K562 (cell line): Measurements from ENCODE around the gene PLEKHA7. TPM values are rescaled to one million over a fixed set of nuclear protein-coding genes. Genes with fewer than 3 reads are reported as not detected.

Source experiments
- ATAC-seq: fragments of 200-7000 bp; cut with Tn5 transposase; 3 replicates; pipeline ENCODE4 v1.9.1; 2020; ENCODE audit warnings: moderate library complexity
- BruUV-seq: library from RNA; stranded (reverse); fragments of 400-500 nt; replicated peaks from 2 replicates; lab custom pipeline; 2021; lab: Mats Ljungman, UMichigan
- CTCF ChIA-PET: fragments of 300-600 bp; formaldehyde crosslinking; extraction: SDS; loops from one replicate; lab custom pipeline; 2021; ENCODE audit warnings: low intra/inter-chr PET ratio; lab: Yijun Ruan, JAX
- POLR2A ChIA-PET: fragments of 300-600, 350-650 bp; sonication (Branson Sonifier 250); formaldehyde crosslinking; extraction: SDS; loops from one replicate; lab custom pipeline; 2021; ENCODE audit warnings: antibody characterized with exemption, inconsistent platforms; lab: Yijun Ruan, JAX
- DNase-seq, 4 experiments: peaks; one replicate each; pipeline versions ENCODE4 v3.0.0 to v3.0.0-alpha.2; 2011 to 2018; ENCODE audit warnings: low spot score in 3 of 4, mixed read lengths in 3 of 4; ENCODE audit errors: extremely low read depth in 1 of 4
- FAIRE-seq: peaks from 2 replicates; lab custom pipeline; 2011; peaks lifted over from hg19 to GRCh38; lab: Jason Lieb, UNC
- H2AFZ ChIP-seq: 2 replicates; pipeline ENCODE4 v1.6.0; 2011; ENCODE audit warnings: low read depth, low read length, control low read depth, inconsistent platforms
- H3K27ac ChIP-seq: fragments of 200-600 bp; 3 replicates; pipeline ENCODE4 v1.8.0; 2011; ENCODE audit warnings: low read depth, mild to moderate bottlenecking, control low read depth, inconsistent platforms, low read length, moderate library complexity, mixed read lengths; ENCODE audit errors: extremely low read depth
- H3K27me3 ChIP-seq, 2 experiments: fragments of 300-600 bp in 1 of 2; 2 replicates in 1 of 2; 3 replicates in 1 of 2; pipeline versions ENCODE4 v1.6.0 to v1.8.0; 2011; ENCODE audit warnings: inconsistent platforms in 2 of 2, low read length in 2 of 2, mild to moderate bottlenecking in 1 of 2, mixed read lengths in 1 of 2, moderate library complexity in 1 of 2; ENCODE audit not compliant: control insufficient read depth in 2 of 2, insufficient read depth in 2 of 2
- H3K36me3 ChIP-seq: fragments of 300-600 bp; 3 replicates; pipeline ENCODE4 v1.8.0; 2011; ENCODE audit warnings: mild to moderate bottlenecking, low read length, inconsistent platforms; ENCODE audit not compliant: control insufficient read depth, insufficient read depth
- H3K4me1 ChIP-seq, 2 experiments: fragments of 200-600 bp in 1 of 2; replicated peaks in 1 of 2; 2 replicates in 1 of 2; 3 replicates in 1 of 2; pipeline versions ENCODE4 v1.5.1 to v1.8.0; 2011; ENCODE audit warnings: inconsistent platforms in 2 of 2, low read length in 2 of 2, mild to moderate bottlenecking in 1 of 2, mixed read lengths in 1 of 2, moderate library complexity in 1 of 2; ENCODE audit not compliant: control insufficient read depth in 2 of 2, insufficient read depth in 2 of 2
- H3K4me2 ChIP-seq: 2 replicates; pipeline ENCODE4 v1.6.1; 2011; ENCODE audit warnings: low read length, control low read depth, inconsistent platforms, mixed read lengths; ENCODE audit not compliant: insufficient read depth
- H3K4me3 ChIP-seq: fragments of 200-600 bp; sonication (generic), shearing (Covaris generic); 2 replicates; pipeline ENCODE4 v1.5.1; 2016; ENCODE audit warnings: control low read depth, inconsistent platforms
- H3K79me2 ChIP-seq: fragments of 200-600 bp; 3 replicates; pipeline ENCODE4 v1.8.0; 2011; ENCODE audit warnings: low read length, inconsistent platforms; ENCODE audit not compliant: control insufficient read depth, insufficient read depth
- H3K9ac ChIP-seq, 2 experiments: 2 replicates each; pipeline versions ENCODE4 v1.6.0 to v1.6.1; 2011; ENCODE audit warnings: low read depth in 2 of 2, low read length in 2 of 2, control low read depth in 1 of 2, inconsistent platforms in 1 of 2, mild to moderate bottlenecking in 1 of 2, mixed read lengths in 1 of 2; ENCODE audit not compliant: insufficient read depth in 1 of 2
- H3K9me1 ChIP-seq: one replicate; pipeline ENCODE4 v1.6.0; 2011; ENCODE audit warnings: inconsistent platforms, mild to moderate bottlenecking, low read length, moderate library complexity; ENCODE audit not compliant: control insufficient read depth, insufficient read depth
- H3K9me3 ChIP-seq: replicated peaks from 2 replicates; pipeline ENCODE4 v1.5.1; 2011; ENCODE audit warnings: low read depth, low read length, inconsistent platforms; ENCODE audit not compliant: control insufficient read depth, insufficient read depth
- H4K20me1 ChIP-seq: replicated peaks from 2 replicates; pipeline ENCODE4 v1.6.1; 2011; ENCODE audit warnings: low read length, inconsistent platforms, mixed read lengths; ENCODE audit not compliant: control insufficient read depth, insufficient read depth
- ATF7 ChIP-seq: fragments of 450-650 bp; IDR thresholded peaks from 2 replicates; pipeline ENCODE4 v1.7.1; 2014; ENCODE audit warnings: mild to moderate bottlenecking, moderate library complexity
- CCNT2 ChIP-seq: IDR thresholded peaks from 2 replicates; pipeline ENCODE4 v1.6.1; 2011; ENCODE audit warnings: borderline replicate concordance, low read depth, mild to moderate bottlenecking, moderate library complexity, mixed read lengths, low read length; ENCODE audit not compliant: insufficient read length; ENCODE audit errors: extremely low read depth
- DIDO1 ChIP-seq: fragments of 450-650 bp; IDR thresholded peaks from 2 replicates; pipeline ENCODE4 v1.6.1; 2016; ENCODE audit warnings: low read depth, missing biosample characterization, missing genetic modification characterization
- GATA2 ChIP-seq: sonication (generic); formaldehyde crosslinking; IDR thresholded peaks from 2 replicates; pipeline ENCODE4 v1.4.0; 2020; ENCODE audit warnings: mild to moderate bottlenecking, missing genetic modification reagents
- GTF2F1 ChIP-seq: IDR thresholded peaks from 2 replicates; pipeline ENCODE4 v1.6.1; 2011; ENCODE audit warnings: low read depth, low read length, improper control_type of control experiment
- MBD2 ChIP-seq: sonication (generic); IDR thresholded peaks from 2 replicates; pipeline ENCODE4 v1.6.1; 2016; ENCODE audit warnings: low read depth, borderline replicate concordance
- NR3C1 ChIP-seq: sonication (generic); formaldehyde crosslinking; IDR thresholded peaks from 2 replicates; pipeline ENCODE4 v1.8.1; 2022; ENCODE audit warnings: missing genetic modification reagents
- NR4A1 ChIP-seq, 2 experiments: fragments of 250-450 bp in 1 of 2; fragments of 450-650 bp in 1 of 2; sonication (Bioruptor Pico) in 1 of 2; IDR thresholded peaks; 2 replicates each; pipeline versions ENCODE4 v1.4.0 to v1.6.1; 2016 to 2020; ENCODE audit warnings: mild to moderate bottlenecking in 2 of 2, missing compliant biosample characterization in 1 of 2, missing genetic modification characterization in 1 of 2, moderate library complexity in 1 of 2
- POLR3G ChIP-seq: IDR thresholded peaks from 2 replicates; pipeline ENCODE4 v1.6.1; 2011; ENCODE audit not compliant: insufficient read length, insufficient replicate concordance; ENCODE audit errors: extremely low read depth
- POU5F1 ChIP-seq: fragments of 150-350 bp; IDR thresholded peaks from 2 replicates; pipeline ENCODE4 v1.6.1; 2014; ENCODE audit warnings: borderline replicate concordance, low read length, low read depth, mild to moderate bottlenecking; ENCODE audit not compliant: partially characterized antibody
- SMC3 ChIP-seq: conservative IDR thresholded peaks from 2 replicates; pipeline ENCODE4 v1.6.1; 2011; ENCODE audit warnings: low read depth, low read length, improper control_type of control experiment; ENCODE audit not compliant: insufficient read depth
- SRSF1 ChIP-seq: fragments of 200-400 bp; formaldehyde crosslinking; IDR thresholded peaks from 2 replicates; pipeline ENCODE4 v1.6.1; 2017; ENCODE audit warnings: mild to moderate bottlenecking, low read depth, low read length, moderate library complexity
- TAF7 ChIP-seq: fragments of 450-650 bp; IDR thresholded peaks from 2 replicates; pipeline ENCODE4 v1.6.1; 2016; ENCODE audit warnings: missing genetic modification characterization, missing compliant biosample characterization
- TSC22D4 ChIP-seq: fragments of 450-650 bp; IDR thresholded peaks from 2 replicates; pipeline ENCODE4 v1.6.1; 2016; ENCODE audit warnings: missing genetic modification characterization, missing biosample characterization, control low read depth
- ZNF277 ChIP-seq: fragments of 250-450 bp; sonication (Bioruptor Pico); IDR thresholded peaks from 2 replicates; pipeline ENCODE4 v1.8.0; 2022; ENCODE audit warnings: inconsistent platforms, mild to moderate bottlenecking, moderate library complexity, borderline replicate concordance
- ZNF695 ChIP-seq: fragments of 450-650 bp; formaldehyde crosslinking; IDR thresholded peaks from 2 replicates; pipeline ENCODE4 v1.4.0; 2020; ENCODE audit warnings: mild to moderate bottlenecking, moderate library complexity
- WGBS: fragments of 100-300 bp; shearing (Covaris generic); methylation state at CpG from one replicate; pipeline ENCODE4 v1.1.6; 2016; ENCODE audit warnings: low coverage, mixed read lengths; ENCODE audit not compliant: insufficient coverage; ENCODE audit errors: missing lambda C conversion rate; 5-methylcytosine and 5-hydroxymethylcytosine counted together
- in situ Hi-C: fragments of 300-500 bp; cut with MboI; formaldehyde crosslinking; loops from 4 replicates; pipeline ENCODE4 v1.15.0; 2018; ENCODE audit warnings: inconsistent platforms, mixed read lengths
- intact Hi-C: fragments of 100-400 bp; cut with micrococcal nuclease; formaldehyde crosslinking; loops from 2 replicates; pipeline ENCODE4 v1.14.2; 2022
- polyA plus RNA-seq, 8 experiments: library from polyadenylated mRNA; depleted of rRNA in 4 of 8; stranded (reverse) in 5 of 8; unstranded in 3 of 8; fragments of >200 nt; fragmentation: Nextera tagmentation in 2 of 8; fragmentation: Illumina TruSeq in 1 of 8; extraction: Ambion mirVana in 2 of 8; extraction: Trizol in 1 of 8; gene quantifications; 2 replicates each; pipeline versions ENCODE4 v1.2.1 to v1.2.3, GENCODE V29; 2011 to 2014; ENCODE audit warnings: inconsistent platforms in 1 of 8, missing spikeins in 1 of 8
- total RNA-seq, 7 experiments: library from RNA; depleted of rRNA in 6 of 7; stranded (reverse); fragments of >200 nt in 6 of 7; fragmentation: Illumina TruSeq in 2 of 7; extraction: Trizol in 2 of 7; gene quantifications; 2 replicates each; pipeline versions ENCODE4 v1.2.1 to v1.2.3, GENCODE V29; 2011 to 2021; ENCODE audit warnings: low replicate concordance in 1 of 7

PLEKHA7 gene
- total and polyA plus RNA-seq, 9 of the 15 experiments (the other 6 are each of a cell fraction or from before 2014, with no cell fraction given): 0.06 to 0.77 (median 0.20) TPM; not detected in 1

GRCh38 chr11:16763746-16764145, 250.5 kb downstream of the PLEKHA7 start:
- ChIA-PET CTCF (no interaction called here), POLR2A (interaction anchor here (2.7 kb wide), 1 partner anchor 9 kb away, joined by 15 read pairs; no protein-coding TSS in a partner anchor)

More at GRCh38 chr11:16763746-16764145, 250.5 kb downstream of the PLEKHA7 start:
- DNase-seq (no peak), FAIRE-seq (no peak), ATAC-seq (no peak)
- Histone ChIP-seq H3K9me1 (no peaks in the 10 kb centered on the region), H3K4me1 (no peaks in the 10 kb centered on the region), H3K27me3 (peaks cover 12 to 24% of the 10 kb centered on the region in 2 experiments; a peak in 3 of 5 replicates), H3K79me2 (no peaks in the 10 kb centered on the region), H3K9ac (no peak overlapping the region), H2AFZ (no peak overlapping the region), H3K4me3 (no peak overlapping the region), H3K4me2 (no peak overlapping the region), H3K27ac (no peak overlapping the region), H3K36me3 (no peaks in the 10 kb centered on the region), H4K20me1 (no peaks in the 10 kb centered on the region), H3K9me3 (no peaks in the 10 kb centered on the region)
- WGBS: 0% methylated on average over 1 of the region's 1 CpG
- BruUV-seq: no TSS peak
- in situ Hi-C loops (no loop called here), intact Hi-C loops (no loop called here)
- no peak for TF ChIP-seq ZNF695 (CRISPR knock-in tag)
- no peak for TF ChIP-seq SMC3
- TF ChIP-seq ATF7: no peak
- no peak for TF ChIP-seq POU5F1
- TF ChIP-seq GATA2: no peak
- no peak for TF ChIP-seq NR3C1 (CRISPR knock-in tag)
- no peak for TF ChIP-seq CCNT2
- no peak for TF ChIP-seq MBD2
- no peak for TF ChIP-seq ZNF277 (CRISPR knock-in tag)
- TF ChIP-seq NR4A1 (CRISPR knock-in tag; IDR thresholded peaks at IDR 0.05): no peak
- no peak for TF ChIP-seq NR4A1 (tag; IDR thresholded peaks at IDR 0.05)
- no peak for TF ChIP-seq DIDO1 (tag)
- no peak for TF ChIP-seq TAF7 (tag)
- TF ChIP-seq GTF2F1: no peak
- no peak for TF ChIP-seq TSC22D4 (tag)
- no peak for TF ChIP-seq POLR3G
- no peak for TF ChIP-seq SRSF1
